ENCODE measurements around the gene SLC16A7.

Gene SLC16A7

DNA sequence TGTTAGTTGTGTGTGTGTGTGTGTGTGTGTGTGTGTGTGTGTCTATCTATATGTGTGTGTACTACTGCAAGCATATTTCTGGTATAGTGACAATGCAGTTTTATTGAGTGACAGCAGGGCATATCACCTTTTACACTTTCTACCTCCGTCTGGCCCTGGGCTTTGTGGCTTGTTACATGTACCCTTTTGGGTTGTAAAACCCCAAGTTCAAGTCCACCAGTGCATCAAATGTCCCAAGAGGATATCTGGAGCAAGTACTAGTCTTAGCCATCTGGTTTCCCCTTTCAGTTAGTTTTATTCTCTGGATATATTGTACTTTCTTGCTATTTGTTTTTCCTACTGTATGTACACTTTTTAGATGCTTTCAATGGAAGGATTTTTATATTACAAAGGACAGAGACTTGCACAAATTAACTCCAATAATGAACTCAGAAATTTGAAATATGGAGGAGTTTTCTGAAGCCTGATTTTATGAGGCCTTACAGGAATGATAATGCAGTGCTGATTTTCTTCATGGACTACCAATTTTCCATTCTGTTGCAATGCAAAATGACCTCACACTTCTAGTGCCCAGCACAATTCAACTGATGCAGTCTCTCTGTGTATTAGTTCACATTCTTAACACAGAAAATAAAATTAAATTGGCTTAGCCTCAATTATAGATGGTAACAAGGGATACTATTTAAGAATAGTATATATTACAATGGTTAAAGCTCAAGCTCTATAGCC, 29.1 kb downstream of the SLC16A7 start:
- no peak for DNase-seq (ENCODE audit: low read depth)

DNA sequence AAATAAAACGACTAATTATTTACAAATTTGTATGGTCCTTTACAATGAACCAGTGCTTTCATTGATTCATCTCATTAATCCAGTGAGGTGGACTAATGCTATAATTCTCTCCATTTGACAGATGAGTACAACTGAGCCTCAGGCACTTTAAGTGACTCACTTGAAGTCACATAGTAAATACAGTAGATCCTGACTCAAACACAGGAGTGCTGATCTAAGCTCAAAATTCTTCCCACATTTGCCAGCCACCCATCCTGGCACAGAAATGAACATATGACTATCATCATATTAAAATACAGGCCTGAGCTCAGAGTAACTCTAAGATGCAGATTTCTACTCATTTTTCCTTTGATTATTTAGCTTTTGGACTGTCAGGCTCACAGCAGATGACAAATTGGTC, 30.6 kb downstream of the SLC16A7 start:
- no peak for DNase-seq (ENCODE audit: low read depth)

DNA sequence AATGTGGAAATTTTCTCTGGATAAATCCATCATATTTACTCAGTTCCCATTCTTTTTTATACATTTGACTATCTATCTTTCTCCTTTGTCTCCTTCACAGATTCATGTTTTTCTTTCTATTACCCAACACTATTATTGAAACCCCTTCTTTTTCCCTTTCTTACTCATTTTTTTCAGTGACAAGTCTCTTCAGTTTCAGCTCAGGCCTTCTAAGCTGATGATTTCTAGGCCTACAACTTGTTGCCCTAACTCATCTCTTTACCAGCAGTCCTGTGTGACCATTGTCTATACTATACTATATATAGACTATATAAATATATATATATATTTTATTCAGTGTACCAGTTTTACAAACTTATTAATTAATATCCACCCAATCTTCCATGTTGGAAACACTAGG, 31.8 kb downstream of the SLC16A7 start:
- no peak for DNase-seq (ENCODE audit: low read depth)

GRCh38 chr12:59629890-59630289, 34.1 kb downstream of the SLC16A7 start:
- no peak for DNase-seq (ENCODE audit: low read depth)

DNA sequence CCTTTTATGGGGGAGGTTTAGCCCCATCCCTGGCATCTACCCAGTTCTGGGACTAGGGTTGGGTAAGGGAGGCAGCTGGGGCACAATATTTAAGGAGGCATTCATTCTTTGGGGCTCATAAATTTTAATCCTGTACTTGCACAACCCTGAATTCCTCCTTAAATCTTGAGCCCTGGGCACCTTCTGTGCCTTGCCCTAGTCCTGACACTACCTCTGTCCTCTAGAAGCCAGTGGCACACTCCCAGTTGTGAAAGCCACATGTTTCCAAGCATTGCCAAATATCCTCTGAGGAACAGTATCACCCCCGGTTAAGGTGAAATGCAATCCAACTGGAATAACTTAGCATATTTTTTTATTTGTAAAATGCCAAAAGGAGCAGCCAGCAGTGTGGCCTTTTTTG, 36.6 kb downstream of the SLC16A7 start:
- no peak for DNase-seq (ENCODE audit: low read depth)

DNA sequence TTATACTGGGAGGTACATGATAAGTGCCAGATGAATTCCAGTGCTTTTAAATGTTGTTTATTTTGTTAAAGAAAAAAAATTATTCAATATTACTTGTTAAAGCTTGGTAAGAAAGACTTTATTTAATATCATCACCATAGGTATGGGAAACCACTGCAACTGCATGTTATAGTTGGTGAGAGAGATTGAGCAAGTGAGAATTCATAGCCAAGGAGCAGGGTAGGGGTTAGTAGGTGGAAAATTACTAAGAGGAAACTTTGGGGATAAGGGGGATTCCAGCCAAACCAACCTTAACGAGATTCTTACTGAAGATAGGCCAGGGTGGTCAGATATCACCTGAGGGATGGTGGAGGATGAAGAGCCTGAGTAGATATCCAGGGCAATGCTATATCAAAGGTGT, 38.4 kb downstream of the SLC16A7 start:
- DNase-seq (ENCODE audit: low read depth): no peak

DNA sequence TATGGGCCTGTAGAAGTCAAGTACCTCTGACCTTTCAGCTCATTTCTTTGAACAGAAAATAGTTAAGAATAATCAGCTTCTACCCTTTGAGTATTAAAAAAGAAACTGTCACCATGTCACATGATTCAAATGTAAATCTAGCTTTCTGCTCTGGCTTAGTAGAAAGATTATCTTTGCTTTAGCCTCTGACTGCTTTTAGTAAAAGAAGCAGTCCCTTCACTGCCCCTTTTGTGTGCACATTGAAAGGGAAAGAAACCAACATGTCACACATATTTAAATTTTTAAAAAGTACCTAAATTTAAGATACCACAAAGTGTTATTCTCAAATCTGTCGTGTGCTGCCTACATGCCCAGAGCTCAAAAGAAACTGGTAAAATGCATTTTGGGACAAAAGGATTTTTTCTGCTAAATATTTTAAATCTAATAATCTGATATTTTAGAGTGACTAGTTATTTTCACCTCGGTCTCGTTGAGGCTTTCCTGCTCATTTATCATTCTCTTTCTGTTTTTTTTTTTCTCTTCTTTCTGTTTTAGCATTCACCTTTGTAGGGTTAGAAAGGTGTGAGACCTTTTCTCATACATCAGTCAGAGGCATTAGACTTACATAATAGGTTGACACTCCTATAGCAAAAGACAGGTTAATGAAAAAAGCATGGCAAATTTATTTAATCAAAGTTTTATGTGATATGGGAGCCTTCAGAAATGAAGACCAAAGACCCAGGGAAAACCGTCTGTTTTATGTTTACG, 41.3 kb downstream of the SLC16A7 start:
- DNase-seq (ENCODE audit: low read depth): no peak

DNA sequence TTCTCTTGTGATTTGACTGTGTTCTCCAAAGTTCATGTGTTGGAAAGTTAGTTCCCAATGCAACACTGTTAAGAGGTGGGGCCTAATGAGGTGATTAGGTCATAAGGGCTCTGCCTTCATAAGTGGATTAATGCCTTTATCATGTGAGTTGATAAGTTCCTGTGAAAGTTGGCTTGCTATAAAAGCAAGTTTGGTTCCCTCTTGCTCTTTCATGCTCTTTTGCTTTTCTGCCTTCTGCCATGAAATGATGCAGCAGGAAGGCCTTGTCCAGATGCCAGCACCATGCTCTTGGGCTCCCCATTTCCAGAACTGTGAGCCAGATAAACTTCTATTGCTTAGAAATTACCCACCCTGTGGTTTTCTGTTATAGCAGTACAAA, 41.9 kb downstream of the SLC16A7 start:
- no peak for DNase-seq (ENCODE audit: low read depth)

- DNase-seq (ENCODE audit: low read depth): no peak
These were observed 47.7 kb downstream of the SLC16A7 start for GRCh38 chr12:59643550-59643949.

DNA sequence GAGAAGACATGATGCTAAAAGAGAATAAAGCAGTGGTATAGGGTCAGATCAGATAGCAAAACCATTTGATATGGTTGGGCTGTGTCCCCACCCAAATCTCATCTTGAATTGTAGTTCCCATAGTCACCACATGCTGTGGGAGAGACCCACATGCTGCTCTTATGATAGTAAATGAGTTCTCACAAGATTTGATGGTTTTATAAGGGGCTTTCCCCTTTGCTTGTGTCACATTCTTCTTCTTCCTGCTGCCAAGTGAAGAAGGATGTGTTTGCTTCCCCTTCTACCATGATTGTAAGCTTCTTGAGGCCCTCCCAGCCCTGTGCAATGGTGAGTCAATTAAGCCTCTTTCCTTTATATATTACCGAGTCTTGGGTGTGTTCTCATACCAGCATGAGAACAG, 49.4 kb downstream of the SLC16A7 start:
- DNase-seq (ENCODE audit: low read depth): no peak

- DNase-seq (ENCODE audit: low read depth): no peak
These were observed 50.8 kb downstream of the SLC16A7 start for GRCh38 chr12:59646636-59647035.

- DNase-seq (ENCODE audit: low read depth): no peak
These were observed 53.4 kb downstream of the SLC16A7 start for GRCh38 chr12:59649203-59649602.

GRCh38 chr12:59650588-59651228, 54.9 kb downstream of the SLC16A7 start:
- DNase-seq (ENCODE audit: low read depth): no peak

DNA sequence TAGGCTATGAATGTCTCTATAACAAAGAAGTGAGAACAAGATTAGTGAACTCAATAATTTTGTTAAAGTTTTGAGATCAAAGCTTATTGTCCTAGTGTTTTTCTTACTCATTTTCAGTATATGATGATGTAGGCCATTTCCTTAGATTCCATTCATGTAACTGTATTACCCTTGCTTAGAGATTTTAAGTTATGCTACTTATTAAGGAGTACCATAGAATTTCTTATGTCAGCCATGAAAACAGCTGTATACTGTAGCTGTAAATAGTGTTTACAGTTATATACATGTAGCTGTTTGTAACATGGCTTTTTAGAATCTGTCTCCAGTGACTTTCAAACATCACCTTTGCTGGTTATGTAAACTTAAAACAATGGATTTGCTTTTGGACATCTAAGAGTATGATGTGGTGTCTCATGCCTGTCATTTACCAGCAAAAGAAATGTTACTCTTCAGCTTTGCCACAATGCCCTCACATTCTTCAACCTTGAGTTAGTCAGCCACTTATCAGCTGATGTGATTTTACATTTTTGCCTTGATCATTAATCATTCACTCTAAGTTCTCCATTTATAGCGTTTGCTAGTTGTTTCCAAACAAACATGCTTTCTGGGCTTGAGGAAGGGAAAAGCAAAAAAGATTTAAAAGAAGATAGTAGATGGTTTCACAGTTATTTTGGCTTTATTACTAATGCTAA, 55.5 kb downstream of the SLC16A7 start:
- DNase-seq (ENCODE audit: low read depth): no peak

- DNase-seq (ENCODE audit: low read depth): no peak
These were observed 56.3 kb downstream of the SLC16A7 start for GRCh38 chr12:59652130-59652529.

GRCh38 chr12:59654061-59654460, 58.2 kb downstream of the SLC16A7 start:
- no peak for DNase-seq (ENCODE audit: low read depth)

DNA sequence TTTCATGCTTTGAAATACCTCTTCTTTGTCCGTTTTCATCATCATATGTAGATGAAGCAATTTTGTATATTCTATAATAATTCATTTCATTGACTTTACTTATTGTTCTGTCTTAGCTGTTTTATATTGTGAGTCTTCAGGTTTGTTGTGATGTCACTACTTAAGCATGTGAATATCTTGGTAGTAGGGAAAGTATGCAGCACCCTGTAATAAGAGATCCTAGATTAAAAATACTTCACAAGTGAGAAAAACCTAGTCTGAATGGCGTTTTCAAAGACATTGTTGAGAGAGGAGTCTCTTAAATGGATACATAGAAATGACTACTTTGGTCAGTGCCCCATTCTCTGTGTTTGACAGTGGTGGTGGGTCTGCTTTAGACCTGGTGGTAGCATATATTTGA, 61.4 kb downstream of the SLC16A7 start:
- no peak for DNase-seq (ENCODE audit: low read depth)

GRCh38 chr12:59657711-59658110, 61.9 kb downstream of the SLC16A7 start:
- no peak for DNase-seq (ENCODE audit: low read depth)

DNA sequence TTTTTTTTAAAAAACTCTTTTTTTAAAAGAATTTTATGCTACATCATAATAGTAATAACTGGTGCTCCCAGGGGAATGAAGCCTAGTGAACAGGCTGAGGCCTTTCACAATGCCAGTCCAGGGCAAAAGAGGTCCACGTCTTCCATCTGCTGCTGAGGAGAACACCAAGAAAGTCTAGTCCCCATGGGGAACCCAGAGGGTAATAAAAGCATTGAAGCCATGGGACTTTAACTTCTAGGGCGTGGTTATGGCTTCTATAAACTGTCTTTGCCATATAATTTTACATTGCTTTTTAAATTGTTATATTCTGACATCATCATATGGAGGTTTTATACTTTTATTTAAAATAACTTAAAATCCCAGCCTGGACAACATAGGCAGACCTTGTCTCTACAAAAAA, 64.3 kb downstream of the SLC16A7 start:
- no peak for DNase-seq (ENCODE audit: low read depth)

GRCh38 chr12:59660921-59661597, 65.2 kb downstream of the SLC16A7 start:
- DNase-seq (ENCODE audit: low read depth): no peak

GRCh38 chr12:59664495-59664894, 68.7 kb downstream of the SLC16A7 start:
- DNase-seq (ENCODE audit: low read depth): no peak

- DNase-seq (ENCODE audit: low read depth): no peak
These were observed 69.9 kb downstream of the SLC16A7 start for GRCh38 chr12:59665701-59666100.

Data from activated T-cell treated with anti-CD3 and anti-CD28 coated beads for 1 hour (primary cell).